ENCODE measurements around the gene DHRS13.

DNA sequence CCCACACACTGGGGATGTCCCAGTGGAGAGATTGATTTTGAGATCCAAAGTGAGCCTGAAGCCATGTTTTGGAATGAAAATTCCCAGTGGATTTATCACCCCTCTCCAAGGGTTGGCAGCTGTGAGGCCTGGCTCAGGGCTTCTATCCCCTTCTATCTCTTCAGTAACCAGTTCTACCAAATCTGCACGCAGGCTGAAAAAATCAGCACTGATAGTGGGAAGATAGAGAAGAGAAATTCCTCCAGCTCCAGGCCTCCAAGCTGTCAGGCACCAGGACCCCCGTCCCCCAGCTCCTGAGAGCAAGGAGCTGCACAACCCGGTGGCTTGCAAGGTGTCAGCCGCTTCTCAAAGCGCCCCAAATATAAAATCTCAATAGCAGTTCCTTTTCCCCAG, 6.4 kb downstream of the DHRS13 start:
- TF ChIP-seq, protein P1, sequence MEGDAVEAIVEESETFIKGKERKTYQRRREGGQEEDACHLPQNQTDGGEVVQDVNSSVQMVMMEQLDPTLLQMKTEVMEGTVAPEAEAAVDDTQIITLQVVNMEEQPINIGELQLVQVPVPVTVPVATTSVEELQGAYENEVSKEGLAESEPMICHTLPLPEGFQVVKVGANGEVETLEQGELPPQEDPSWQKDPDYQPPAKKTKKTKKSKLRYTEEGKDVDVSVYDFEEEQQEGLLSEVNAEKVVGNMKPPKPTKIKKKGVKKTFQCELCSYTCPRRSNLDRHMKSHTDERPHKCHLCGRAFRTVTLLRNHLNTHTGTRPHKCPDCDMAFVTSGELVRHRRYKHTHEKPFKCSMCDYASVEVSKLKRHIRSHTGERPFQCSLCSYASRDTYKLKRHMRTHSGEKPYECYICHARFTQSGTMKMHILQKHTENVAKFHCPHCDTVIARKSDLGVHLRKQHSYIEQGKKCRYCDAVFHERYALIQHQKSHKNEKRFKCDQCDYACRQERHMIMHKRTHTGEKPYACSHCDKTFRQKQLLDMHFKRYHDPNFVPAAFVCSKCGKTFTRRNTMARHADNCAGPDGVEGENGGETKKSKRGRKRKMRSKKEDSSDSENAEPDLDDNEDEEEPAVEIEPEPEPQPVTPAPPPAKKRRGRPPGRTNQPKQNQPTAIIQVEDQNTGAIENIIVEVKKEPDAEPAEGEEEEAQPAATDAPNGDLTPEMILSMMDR (IDR thresholded peaks at IDR 0.05; ENCODE audit: low read depth, low read length) = no peak
- TF ChIP-seq MYC (IDR thresholded peaks at IDR 0.05; ENCODE audit: low read depth, low read length) (no peak), POLR2A (IDR thresholded peaks at IDR 0.05; ENCODE audit: extremely low read depth, insufficient read length) (no peak)
- TF ChIP-seq, protein P2, sequence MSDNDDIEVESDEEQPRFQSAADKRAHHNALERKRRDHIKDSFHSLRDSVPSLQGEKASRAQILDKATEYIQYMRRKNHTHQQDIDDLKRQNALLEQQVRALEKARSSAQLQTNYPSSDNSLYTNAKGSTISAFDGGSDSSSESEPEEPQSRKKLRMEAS (IDR thresholded peaks at IDR 0.05; ENCODE audit: low read depth, low read length) = no peak
